T-helper 1 cell (primary cell): Measurements from ENCODE around the gene COG5.
"Not testable (repeated sequence)": the region's sequence is repeated elsewhere in the genome, so short reads cannot be mapped to it uniquely, and the experiment has no call there.

Experiments
- DNase-seq, 5 donors: peaks; one replicate each; pipeline ENCODE4 v3.0.0-alpha.2; 2012 to 2020

COG5 gene

DNA sequence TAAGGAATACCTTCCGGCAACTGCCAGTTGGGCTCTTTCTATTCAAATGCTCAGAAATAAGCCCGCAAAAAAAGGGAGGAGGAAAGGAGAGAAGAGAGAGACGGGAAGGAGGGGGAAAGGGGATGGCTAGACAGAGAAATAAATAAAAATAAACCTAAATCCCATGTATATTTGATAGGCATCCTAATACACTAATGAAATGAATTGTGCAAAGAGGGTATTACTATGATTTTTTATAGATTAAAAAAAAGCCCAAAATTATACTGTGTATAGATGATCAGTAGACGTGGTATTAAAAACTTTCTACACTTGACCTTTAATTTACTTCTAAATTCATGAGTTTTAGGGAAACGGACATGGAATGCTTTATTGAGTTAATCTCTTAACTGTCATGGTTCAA lies 305.0 kb downstream of the COG5 start:
- no peak for DNase-seq

DNA sequence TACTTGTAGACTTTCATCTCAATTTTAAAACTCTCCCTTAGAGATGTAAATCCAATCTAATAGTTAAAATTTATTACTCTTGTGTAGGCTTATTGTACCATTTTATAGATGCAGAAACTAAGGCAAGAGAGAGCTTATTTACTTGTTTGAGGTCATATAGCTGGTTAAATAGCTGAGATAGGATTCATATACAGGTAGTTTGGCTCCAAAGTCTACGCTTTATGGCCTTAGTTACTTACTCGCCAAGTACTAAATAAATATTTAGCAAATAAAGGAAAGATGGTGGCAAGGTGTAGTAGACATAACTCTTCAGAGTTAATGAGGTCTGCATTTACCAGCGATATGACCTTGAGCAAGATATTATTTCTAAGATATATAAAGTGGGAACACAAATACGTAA lies 308.1 kb downstream of the COG5 start:
- DNase-seq, result no peak

DNA sequence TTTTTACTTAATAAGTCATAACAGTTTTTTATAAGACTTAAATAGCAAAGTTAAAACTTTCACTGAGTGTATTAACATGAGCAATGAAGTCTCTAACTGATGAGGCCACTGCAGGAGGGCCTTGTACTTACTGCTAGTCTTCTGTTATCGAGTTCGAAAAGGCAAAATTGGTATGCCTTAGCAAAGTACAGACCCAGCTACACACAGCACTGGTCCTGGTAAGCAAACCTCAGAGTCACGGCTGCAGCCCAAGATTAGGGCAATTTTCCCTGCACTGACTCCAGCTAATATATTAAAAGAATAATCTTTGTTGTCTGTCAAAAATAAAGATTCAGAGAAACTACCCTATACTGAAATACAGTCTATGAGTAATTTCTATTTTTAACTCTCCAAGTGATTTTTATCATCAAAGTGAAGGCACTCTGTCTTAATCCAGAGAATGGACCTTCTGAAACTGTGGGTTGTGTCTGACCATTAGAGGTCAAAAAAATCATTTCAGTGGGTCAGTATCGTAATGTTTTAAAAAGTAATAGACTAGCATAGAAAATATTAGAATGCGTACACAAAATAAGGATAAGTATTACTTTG lies 309.2 kb downstream of the COG5 start:
- no peak for DNase-seq

GRCh38 chr7:107253599-107253998 lies 310.1 kb downstream of the COG5 start:
- no peak for DNase-seq

DNA sequence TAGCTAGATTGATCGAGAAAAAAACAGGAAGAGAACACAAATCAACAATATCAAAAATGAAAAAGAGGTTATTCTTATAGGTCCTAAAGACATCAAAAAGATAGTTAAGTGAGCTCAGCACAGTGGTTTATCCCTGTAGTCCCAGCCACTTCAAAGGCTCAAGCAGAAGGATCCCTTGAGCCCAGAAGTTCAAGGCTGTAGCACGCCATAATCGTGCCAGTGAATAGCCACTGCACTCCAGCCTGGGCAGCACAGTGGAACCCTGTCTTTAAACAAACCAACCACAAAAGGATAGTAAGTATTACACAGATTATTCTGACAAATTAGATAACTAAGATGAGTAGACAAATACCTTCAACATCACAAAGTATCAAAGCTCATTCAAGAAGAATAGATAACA lies 311.8 kb downstream of the COG5 start:
- DNase-seq, result no peak

DNA sequence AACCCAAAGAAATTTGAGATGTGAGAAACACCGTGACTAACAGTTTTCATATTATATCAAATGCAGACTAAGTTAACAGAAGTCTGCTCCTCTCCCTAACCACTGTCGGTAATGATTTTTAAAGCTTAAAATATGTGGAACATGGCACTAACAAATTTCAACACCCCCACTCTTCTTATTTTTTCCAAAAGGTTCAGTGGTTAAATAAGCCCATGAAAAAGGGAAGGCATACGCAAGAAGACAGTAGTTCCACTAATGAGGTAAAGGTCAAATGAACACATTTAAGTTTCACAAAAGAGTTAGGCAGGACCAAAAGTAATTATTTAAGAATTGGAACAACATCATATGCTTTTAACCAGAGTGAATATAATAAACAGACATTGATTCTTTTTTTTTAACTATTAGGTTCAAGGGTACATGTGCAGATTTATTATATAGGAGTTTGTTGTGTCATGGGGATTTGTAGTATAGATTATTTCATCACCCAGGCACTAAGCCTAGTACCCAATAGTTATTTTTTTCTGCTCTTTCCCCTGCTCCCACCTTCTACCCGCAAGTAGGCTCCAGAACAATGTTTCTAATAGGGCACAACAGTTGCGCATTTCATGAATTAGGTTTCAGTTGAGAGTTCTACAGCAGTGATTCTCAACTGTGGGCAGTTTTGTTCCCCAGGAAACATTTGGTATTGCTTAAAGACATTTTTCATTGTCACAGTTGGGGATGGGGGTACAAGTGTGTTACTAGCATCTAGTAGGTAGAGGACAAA lies 315.0 kb downstream of the COG5 start:
- no peak for DNase-seq

- DNase-seq, result not testable (repeated sequence)
Measured at GRCh38 chr7:107246836-107247235, 316.9 kb downstream of the COG5 start.

DNA sequence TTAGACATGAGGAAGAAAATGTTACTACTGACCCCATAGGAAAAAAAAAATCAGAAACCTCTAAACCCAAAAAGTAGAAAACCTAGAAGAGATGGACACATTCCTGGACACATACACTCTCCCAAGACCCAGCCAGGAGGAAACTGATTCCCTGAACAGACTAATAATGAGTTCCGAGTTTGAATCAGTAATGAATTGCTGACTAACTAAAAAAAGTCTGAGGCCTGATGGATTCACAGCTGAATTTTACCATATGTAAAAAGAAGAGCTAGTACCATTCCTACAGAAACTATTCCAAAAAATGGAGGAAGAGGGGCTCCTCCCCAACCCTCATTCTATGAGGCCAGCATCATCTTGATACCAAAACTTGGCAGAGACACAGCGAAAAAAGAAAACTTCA lies 319.1 kb downstream of the COG5 start:
- DNase-seq, result no peak

- no peak for DNase-seq
Measured at GRCh38 chr7:107242267-107242666, 321.5 kb downstream of the COG5 start.

- DNase-seq, result no peak
Measured at GRCh38 chr7:107237451-107237850, 326.3 kb downstream of the COG5 start.

DNA sequence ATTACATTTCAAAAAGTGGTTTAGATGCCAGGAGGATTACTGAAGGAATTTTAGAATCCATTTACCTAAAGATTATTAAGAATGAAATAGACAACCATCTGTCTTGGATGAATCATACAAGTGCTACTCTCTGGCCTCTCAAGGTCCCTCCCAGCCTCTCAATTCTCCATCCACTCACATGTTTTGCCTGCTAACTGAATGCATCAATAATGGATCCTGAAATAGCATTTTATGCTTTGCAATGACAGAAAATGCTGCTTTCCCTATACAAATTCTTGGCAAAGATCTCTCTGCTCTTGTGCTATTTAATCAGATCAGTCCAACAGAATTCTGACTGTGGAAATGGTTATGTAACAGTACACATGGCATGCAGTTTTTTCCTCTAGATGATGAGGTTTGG lies 326.9 kb downstream of the COG5 start:
- no peak for DNase-seq

DNA sequence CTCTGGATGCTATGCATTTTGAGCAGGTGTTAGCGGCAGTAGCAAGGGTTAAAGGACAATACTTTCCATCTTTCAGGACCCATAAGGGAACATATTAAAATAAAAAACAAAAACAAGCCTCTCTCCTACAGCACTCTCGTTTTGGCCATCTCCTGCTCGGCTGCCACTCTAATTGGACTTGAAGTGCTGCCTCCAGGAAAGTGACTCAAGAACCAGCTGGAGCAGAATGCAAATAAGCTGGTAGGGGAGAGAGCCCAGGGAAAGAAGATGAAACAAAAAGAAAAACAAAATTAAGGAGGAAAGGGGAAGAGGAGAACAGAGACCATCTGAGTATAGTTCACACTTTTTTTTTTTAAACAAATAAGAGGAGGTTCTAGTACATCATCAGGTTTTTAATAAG lies 329.3 kb downstream of the COG5 start:
- no peak for DNase-seq

GRCh38 chr7:107233981-107234380 lies 329.7 kb downstream of the COG5 start:
- DNase-seq, result no peak

GRCh38 chr7:107233174-107233573 lies 330.5 kb downstream of the COG5 start:
- DNase-seq, result no peak

GRCh38 chr7:107232568-107233090 lies 331.1 kb downstream of the COG5 start:
- no peak for DNase-seq

GRCh38 chr7:107230334-107230733 lies 333.4 kb downstream of the COG5 start:
- no peak for DNase-seq

GRCh38 chr7:107228291-107228690 lies 335.4 kb downstream of the COG5 start:
- DNase-seq, result no peak

- no peak for DNase-seq
Measured at GRCh38 chr7:107224374-107225223, 339.1 kb downstream of the COG5 start.

GRCh38 chr7:107220806-107221205 lies 342.9 kb downstream of the COG5 start:
- not testable (repeated sequence) for DNase-seq

GRCh38 chr7:107220356-107220755 lies 343.4 kb downstream of the COG5 start:
- DNase-seq, result no peak

DNA sequence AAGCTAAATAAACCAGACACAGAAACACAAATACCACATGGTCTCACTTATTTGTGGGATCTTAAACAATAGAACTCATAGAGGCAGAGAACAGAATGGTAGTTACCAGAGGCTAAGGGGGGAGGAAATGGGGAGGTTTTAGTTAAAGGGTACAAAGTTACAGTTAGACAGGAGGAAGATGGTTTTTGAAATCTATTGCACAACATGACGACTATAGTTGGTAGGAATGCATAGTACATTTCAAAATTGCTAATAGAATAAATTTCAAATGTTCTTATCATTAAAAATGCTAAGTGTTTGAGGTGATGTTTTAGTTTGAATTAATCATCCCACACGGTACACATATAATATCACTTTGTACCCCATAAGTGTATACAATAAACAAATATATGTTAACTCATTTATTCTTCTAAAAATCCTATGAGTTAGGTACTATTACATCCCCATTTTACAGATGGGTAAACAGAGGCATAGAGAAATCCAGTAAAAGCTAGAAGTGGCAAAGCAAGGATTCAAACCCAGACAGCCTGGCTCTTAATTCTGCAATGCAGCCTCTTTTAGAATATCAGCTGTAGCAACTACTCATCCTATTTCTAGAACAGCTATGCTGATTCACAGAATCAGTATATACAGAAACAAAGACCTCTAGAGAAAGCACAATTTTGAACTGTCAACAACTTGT lies 344.0 kb downstream of the COG5 start:
- no peak for DNase-seq

DNA sequence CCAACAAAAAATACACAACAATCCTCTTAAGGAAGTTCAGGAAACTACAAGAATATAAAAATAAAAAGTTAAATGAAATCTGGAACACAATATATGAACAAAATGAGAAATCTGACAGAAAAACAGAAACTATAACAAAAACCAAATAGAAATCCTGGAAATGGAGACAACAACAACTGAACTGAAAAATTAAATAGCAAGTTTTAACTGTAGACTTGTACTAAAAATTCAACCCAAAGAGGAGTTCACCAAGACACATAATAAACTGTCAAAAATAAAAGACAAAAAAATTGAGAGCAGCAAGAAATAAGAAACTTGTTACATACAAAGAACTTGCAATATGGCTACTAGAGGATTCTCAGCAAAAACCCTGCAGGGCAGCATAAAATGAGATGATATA lies 349.8 kb downstream of the COG5 start:
- no peak for DNase-seq
